ENCODE data around the gene HCFC1R1.
"Not testable (repeated sequence)": the region's sequence is repeated elsewhere in the genome, so short reads cannot be mapped to it uniquely, and the experiment has no call there.

The HCFC1R1 gene, protein sequence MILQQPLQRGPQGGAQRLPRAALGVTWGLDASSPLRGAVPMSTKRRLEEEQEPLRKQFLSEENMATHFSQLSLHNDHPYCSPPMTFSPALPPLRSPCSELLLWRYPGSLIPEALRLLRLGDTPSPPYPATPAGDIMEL

DNA sequence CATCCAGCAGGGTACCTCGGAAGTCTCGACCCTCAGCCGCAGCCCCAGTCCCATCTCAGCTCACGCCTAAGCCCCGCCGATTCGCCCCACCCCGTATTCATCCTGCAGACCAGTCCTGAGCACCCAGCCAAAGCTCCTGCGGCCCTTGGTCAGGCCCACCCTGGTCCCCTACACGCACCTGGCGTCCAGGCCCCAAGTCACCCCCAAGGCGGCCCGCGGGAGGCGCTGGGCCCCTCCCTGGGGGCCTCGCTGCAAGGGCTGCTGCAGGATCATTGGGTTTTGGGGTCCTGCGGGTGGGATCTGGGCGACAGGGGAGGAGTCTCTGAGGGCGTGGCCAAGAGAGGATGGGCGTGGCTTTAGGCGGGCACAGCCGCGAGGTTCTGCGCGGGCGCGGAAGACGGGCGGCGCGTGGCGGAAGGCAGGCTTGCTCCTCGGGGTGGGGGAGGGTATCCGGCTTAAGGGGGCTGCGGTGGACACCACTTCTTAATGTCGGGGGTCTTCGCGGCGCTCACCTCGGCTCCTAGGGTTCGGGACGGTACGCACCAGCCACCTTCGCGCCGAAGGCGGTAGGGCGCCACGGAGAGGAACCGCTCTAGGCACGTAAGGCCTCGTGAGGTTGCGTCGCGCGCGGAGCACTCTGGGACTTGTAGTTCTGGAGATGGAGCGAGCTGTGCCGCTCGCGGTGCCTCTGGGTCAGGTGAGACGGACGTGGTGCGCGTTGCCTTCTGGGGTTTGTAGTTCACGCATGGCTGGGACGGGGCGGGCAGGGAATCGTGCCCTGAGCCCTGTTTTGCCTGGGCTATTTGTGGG lies at the start of gene HCFC1R1, which contains the start of gene THOC6:
Gene HCFC1R1 (minus strand): TSS at position 274 of the 810 bp plus-strand sequence. CDS start 1 bp downstream, at position 273.
Gene THOC6 (plus strand): TSS at position 367 of the 810 bp plus-strand sequence. CDS start 292 bp downstream, at position 659.
- DNase-seq, result peak; percentile 97 to 99 (median 97)

DNA sequence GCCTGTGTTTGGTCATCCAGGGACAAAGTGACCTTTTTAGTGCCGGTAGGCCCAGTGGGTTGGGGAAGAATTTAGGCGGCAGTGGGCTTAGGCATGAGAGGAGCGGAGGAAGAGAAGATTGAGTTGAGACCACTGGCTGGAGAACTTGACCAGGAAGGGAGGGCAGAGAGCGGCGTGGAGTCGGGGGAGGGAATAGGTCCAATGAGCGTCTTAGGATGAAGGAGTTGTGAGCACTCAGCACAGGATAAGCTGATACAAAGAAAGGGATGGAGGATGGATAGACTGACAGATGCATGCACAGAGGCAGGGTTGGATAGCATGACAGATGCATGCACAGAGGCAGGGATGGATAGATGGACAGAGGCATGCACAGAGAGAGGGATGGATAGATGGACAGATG lies 49.7 kb upstream of the HCFC1R1 start:
- no peak for DNase-seq

DNA sequence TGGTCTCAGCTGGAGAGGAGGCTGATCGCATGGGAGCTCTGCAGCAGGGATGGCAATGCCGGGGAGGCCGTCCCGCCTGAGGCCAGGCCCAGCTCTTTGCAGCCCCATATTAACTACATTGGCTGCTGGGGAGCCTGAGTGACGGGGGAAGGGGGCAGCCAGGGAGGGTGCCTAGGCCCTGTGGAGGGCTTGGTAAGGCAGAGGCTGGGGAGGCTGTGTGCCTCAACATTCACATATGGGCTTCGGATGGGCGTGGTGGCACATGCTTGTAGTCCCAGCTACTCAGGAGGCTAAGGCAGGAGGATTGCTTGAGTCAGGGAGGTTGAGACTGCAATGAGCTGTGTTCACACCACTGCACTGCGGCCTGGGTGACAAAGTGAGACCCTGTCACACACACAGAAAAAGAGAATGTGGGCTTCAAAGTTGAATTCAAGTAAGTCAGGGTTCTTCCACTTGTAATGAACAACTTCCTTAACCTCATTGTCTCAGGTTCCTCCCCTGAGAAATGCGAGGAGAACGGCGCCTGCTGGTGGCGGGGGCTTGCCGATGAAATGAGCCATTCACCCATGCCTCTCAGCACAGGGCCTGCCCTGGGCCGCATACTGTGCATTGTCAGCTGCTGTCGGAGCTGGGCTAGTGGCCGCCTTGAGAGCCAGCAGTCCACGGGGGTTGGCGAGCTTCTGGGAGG lies 49.0 kb upstream of the HCFC1R1 start:
- not testable (repeated sequence) for DNase-seq

DNA sequence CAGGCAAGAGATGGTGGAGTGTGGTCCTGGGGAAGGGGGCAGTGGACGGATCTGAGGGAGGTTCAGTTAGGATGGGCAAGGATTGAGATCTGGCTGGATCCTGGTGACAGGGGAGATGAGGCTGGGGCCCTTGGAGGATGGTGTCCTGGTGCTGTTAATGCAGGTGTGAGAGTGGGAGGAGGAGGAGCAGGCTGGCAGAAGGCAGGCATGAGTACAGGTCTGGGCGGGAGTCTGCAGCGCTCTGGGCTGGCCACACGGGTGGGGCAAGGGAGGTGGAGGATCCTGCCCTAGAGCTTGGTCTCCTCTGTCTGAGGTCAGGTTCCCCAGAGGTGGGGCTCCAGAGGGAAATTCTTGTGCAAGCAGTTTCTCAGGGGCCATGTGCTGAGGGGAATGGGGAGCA lies 48.4 kb upstream of the HCFC1R1 start:
- not testable (repeated sequence) for DNase-seq

DNA sequence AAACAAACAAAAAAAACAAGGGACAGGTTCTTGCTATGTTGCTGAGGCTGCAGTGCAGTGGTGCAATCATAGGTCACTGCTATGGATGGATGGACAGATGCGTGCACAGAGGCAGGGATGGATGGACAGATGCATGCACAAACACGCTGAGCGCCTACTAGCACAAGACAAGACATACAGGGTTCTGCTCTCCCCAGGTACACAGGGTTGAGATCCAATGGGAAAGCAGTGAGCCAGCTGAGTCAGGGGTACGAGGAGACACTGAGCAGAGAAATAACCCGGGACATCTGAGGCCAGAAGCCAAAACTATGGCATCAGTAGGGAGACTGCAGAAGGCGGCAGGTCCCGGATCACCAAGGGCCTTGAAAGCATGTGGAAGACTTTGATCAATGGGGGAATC lies 47.9 kb upstream of the HCFC1R1 start:
- no peak for DNase-seq

DNA sequence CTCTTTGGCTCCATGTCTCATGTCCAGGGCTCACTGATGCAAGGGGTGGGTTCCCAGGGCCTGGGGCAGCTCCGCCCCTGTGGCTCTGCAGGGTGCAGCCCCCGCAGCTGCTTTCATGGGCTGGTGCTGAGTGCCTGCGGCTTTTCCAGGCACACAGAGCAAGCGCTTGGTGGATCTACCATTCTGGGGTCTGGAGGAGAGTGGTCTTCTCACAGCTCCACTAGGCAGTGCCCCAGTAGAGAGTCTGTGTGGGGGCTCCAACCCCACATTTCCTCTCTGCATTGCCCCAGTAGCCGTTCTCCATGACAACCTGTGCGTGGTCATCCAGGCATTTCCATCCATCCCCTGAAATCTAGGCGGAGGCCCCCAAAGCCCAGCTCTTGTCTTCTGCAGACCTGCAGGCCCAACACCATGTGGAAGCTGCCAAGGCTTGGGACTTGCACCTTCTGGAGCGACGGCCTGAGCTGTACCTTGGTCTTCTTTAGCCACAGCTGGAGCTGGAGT lies 46.9 kb upstream of the HCFC1R1 start:
- DNase-seq, result no peak

DNA sequence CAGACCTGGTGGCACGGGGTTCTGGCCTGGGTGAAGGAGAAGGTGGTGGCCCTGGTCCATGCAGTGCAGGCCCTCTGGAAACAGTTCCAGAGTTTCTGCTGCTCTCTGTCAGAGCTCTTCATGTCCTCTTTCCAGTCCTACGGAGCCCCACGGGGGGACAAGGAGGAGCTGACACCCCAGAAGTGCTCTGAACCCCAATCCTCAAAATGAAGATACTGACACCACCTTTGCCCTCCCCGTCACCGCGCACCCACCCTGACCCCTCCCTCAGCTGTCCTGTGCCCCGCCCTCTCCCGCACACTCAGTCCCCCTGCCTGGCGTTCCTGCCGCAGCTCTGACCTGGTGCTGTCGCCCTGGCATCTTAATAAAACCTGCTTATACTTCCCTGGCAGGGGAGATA lies 45.4 kb upstream of the HCFC1R1 start:
- DNase-seq, result not testable (repeated sequence)

DNA sequence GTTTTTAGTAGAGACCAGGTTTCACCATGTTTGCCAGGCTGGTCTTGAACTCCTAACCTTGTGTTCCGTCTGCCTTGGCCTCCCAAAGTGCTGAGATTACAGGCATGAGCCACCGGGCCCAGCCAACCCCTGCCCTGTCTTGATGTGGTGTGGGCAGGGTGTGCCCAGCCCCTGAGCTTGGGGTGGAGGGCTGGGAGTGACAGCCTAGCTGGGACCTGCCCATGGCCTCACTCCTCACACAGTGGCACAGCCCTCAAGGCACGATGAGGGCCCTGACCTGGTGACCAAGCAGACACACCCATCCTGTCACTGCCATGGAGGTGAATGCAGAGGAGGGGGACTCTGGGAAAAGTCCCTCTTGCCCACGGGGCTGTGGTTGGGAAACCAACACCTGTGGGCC lies 44.7 kb upstream of the HCFC1R1 start:
- no peak for DNase-seq

DNA sequence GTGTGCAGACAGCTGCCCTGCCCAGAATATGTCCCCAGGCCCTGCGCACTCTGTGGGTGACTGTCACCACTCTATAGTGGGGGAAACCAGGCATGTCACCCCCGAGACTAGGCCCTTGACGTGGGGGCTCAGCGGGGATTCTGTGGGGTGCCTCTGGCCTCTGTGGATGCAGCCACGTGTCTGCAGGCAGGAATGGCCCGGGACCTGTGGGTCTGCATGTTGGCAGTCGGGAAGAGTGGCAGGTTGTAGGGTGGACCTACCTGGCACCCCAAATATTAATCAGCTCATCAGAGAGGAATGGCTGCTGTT lies 42.7 kb upstream of the HCFC1R1 start:
- DNase-seq, result no peak

DNA sequence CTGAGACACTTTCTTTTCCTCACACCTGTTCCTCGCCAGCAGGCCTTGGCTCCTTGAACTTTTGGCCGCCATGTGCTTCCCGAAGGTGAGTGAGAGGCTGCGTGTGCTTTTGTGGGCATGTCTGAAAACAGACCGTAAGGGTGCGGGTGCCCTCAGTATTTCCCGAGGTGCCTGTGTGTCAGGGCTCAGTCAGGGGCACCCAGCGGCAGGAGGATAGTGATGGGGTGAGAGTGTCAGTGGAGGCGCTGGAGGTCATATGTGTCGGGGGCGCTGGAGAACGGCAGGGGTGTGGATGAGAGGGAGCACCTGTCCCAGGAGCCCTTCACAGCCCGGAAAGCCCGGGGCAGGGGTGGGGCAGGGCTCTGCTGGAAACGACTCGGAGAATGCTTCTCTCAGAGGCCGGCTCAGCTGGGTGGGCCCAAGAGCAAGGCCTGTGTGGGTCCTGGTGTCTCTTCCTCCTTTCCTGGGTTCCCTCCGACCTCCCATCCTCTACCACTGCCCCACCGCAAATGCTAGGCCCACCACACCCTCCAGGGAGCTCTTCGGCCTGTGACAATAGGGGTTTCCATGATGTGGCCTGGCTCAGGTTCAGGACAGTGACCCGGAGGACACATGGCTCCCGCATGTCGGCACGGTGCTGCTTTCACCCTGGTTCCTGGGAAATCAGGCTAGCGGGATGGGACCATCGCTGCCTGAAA lies 42.1 kb upstream of the HCFC1R1 start:
- DNase-seq, result no peak

DNA sequence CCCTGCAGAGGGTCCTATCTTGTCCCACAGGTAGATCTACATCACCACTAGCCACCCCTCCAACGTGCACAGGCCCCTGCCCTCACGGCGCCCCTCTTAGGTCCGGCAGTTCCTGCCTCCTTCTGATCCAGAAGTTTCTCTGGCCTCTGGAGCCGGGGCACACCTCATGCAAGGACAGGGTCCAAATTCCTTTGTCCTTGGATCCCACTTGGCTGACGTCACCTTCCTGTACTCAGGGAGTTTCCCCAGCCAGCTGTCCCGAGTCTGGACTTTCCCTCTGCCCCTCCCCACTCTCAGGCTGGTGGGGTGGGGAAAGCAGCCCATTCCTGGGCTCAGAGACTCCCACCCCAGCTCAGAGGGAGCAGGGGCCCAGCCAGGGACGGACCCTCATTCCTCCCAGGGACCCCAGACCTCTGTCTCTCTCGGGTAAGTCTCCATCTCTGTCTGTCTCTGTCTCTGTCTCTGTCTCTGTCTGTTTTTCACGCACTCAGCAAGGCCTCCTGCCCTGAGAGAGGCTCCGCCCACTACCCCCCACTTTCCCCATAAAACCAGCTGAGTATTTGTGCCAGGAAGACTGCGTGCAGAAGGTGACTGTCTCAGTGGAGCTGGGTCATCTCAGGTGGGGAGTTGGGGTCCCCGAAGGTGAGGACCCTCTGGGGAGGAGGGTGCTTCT lies 41.5 kb upstream of the HCFC1R1 start, which contains the start of gene IL32:
Gene IL32 (plus strand): TSS at position 572 of the 673 bp plus-strand sequence. CDS start 172 bp downstream, outside the sequence.
- DNase-seq, result no peak

DNA sequence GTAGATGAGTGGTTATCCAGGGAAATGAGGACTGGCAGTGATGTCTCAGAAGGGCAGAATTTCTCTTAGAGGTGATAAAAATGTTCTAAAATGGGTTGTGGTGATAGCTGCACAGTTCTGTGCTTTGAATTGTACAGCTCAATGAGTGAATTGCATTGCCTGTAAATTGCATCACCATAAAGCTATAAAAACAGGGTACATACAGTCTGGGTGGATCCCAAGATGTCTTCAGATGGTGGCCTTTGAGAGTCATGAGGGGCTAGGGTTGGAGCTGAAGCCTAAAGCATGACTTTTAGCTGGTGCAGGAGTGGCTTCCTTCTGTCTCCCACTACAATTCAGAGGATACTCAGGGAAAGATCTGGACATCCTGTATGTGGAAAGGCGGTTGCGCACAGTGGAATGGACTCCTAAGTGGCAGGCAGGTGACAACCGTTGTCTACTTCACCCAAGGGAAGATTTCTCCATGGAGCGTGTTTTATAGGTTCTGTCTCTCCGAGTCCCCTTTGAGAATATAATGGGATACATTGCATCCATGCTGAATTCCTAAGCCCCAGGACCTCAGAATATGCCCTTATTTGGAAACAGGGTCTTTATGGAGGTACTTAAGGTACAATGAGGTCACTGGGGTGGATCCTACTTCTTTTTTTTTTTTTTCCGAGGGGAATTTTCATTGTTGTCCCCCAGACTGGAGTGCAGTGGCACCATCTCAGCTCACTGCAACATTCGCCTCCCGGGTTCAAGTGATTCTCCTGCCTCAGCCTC lies 40.1 kb upstream of the HCFC1R1 start:
- no peak for DNase-seq

DNA sequence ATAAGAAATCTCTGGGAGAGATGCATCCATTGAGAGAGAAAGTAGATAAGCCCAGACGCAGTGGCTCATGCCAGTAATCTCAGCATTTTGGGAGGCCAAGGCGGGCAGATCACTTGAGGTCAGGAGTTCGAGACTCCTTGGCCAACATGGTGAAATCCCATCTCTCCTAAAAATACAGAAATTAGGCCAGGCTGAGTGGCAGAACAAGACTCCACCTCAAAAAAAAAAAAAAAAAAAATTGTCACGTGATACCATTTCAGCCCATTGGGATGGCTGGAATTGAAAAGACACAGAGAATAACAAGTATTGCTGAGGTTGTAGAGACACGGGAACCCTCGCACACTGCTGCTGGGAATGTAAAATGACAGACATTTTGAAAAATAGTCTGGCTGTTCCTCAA lies 38.8 kb upstream of the HCFC1R1 start:
- no peak for DNase-seq

DNA sequence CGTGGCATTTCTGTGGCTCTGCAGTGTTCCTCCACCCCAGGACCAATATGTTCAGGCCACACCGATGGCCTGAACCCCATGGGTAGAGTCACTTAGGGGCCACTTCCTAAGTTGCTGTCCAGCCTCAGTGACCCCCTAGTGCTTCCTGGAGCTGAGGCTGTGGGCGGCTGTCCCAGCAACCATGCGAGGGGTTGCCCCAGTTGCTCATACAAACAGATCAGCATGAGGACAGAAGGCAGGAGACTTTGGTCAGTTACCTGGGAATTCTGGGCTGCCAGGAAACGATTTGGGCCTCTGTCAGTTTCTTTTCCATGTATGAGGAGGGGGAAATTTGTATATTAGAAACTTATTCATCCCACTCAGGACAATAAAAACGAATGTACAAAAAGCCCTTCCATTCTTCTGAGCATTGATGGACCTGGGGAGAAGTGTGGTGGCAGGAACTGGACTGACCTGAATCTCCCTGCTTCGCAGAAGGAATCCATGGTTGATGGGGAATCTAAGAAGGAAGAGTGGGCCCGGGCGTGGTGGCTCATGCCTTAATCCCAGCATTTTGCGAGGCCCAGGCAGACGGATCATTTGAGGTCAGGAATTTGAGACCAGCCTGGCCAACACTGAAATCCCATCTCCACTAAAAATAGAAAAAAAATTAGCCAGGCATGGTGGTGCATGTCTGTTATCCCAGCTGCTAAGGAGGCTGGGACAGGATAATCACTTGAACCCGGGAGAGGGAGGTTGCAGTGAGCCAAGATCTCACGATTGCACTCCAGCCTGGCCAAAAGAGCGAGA lies 36.8 kb upstream of the HCFC1R1 start:
- no peak for DNase-seq

DNA sequence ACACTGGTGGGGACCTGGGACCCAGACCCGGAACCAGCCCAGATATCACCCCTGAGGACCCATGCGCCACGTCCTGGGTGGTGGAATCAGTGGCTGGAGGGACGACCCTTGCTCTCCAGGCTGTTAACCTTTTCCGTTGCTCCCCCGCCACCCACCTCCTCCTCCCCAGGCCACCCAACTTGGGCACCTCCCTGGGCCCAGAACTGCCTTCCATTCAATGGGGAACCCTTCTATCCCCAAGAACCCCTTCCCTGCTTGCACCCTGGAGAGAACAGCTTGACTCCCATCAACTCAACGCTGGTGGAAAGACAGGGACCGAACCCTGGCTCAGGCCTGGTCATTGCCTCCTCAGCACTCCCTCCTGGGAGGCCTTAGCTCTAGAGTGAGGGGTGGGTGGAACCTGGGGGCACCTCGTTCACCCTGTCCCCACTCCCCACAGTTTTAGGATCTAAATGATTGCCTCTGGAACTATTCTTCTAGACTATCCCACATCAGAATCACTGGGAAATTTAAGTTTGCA lies 36.0 kb upstream of the HCFC1R1 start:
- DNase-seq, result no peak

DNA sequence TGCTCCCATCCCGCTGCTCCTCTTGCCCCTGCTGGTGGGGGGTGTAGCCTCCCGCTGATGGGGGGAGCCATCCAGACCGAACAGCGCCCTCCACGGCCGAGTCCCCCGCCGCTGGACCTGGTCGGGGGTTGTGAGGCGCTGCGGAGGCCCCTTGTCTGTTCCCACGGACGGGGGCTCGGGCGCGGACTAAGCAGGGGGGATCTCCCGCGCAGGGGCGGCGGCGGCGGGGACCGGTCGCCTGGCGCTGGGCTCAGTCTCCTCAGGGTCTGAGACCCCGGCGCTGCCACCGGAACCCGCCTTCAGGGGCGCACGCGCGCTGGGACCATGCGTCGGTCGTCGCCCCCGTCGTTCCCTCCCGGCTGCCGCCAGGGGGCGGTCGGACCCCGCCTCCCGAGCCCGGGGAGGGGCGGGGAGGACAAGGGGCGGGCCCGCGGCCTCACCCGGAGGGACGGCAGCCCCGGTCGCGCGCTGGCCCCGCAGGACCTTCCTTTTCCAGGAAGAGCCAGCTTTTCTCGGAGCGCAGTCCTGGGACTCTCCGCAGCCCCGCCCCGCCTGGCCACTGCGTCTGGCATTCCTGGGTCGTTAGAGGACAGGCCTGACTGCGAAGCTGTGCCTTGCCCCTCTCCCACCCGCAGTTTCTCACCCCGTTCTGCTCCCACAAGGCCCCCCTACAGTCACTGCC lies 35.4 kb upstream of the HCFC1R1 start:
- DNase-seq, result peak; percentile 81 to 92 (median 87)

DNA sequence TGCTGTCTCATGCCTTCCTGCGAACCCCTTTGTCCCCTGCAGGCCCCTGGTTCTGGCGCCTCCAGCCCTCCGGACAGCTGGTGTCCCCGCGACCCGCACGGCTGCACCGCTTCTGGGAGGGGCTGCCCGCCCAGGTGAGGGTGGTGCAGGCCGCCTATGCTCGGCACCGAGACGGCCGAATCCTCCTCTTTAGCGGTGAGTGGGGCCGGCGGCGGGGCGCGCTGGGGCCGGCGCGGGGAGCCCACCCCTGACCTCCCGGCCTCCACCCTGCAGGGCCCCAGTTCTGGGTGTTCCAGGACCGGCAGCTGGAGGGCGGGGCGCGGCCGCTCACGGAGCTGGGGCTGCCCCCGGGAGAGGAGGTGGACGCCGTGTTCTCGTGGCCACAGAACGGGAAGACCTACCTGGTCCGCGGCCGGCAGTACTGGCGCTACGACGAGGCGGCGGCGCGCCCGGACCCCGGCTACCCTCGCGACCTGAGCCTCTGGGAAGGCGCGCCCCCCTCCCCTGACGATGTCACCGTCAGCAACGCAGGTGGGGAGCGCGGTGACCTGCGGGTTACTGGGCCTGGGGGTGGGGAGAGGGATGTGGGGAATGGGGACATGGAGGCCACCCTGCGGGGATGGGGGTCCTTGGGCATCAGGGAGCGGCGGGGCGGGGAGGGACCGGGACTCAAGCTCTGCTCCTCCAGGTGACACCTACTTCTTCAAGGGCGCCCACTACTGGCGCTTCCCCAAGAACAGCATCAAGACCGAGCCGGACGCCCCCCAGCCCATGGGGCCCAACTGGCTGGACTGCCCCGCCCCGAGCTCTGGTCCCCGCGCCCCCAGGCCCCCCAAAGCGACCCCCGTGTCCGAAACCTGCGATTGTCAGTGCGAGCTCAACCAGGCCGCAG lies 34.6 kb upstream of the HCFC1R1 start:
- DNase-seq, result peak; percentile 32 to 56 (median 36)

DNA sequence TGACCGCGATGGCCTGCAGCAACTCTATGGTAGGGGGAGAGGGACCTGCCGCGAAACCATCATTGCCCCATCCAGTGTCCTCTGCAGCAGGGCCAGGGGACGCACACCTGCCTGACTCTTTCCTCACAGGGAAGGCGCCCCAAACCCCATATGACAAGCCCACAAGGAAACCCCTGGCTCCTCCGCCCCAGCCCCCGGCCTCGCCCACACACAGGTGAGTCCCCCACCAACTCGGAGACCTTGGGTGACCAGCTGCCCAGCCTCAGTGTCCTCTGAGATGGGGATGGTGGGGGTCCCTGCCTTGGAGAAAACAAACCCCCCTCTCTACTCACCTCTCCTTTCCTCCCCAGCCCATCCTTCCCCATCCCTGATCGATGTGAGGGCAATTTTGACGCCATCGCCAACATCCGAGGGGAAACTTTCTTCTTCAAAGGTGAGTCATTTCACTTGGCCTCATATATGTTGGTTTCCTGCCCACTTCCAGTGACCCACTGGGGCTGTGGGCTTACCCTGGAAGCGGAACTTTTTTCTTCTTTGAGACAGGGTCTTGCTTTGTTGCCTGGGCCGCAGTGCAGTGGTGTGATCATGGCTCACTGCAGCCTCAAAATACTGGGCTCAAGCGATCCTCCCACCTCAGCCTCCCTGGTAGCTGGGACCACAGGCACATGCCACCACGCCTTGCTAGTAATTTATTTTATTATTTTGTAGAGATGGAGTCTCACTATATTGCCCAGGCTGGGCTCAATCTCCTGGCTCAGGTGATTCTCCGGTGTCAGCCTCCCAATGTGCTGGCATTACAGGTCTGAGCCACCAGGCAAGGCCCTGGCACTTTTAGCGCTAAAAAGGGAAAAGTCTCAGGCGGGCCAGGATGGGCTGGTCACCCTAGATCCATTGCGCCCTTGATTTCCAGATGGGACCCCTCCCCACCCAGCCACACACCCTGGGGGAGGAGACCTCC lies 33.7 kb upstream of the HCFC1R1 start:
- no peak for DNase-seq
